Naive B cell (primary cell): ENCODE results near the gene ABCA13. TPM values are rescaled to one million over a fixed set of nuclear protein-coding genes. Genes with fewer than 3 reads are reported as not detected.

Experiments used
- ATAC-seq, 2 donors: fragments of 150-1000 bp; cut with Tn5 transposase; 2 replicates each; pipeline ENCODE4 v1.10.0; 2021; ENCODE audit warnings: low read depth in 2 of 2, mild to moderate bottlenecking in 2 of 2, moderate library complexity in 2 of 2
- DNase-seq: peaks from one replicate; pipeline ENCODE4 v3.0.0; 2022
- H3K27ac Mint-ChIP-seq, 6 donors: one replicate each; pipeline ENCODE4 v1.8.0; 2020 to 2022; ENCODE audit warnings: mild to moderate bottlenecking in 6 of 6, mixed read lengths in 6 of 6, moderate library complexity in 5 of 6, inconsistent platforms in 2 of 6
- H3K27me3 Mint-ChIP-seq, 3 donors: one replicate each; pipeline ENCODE4 v1.8.0; 2021 to 2022; ENCODE audit warnings: mixed read lengths in 3 of 3, mild to moderate bottlenecking in 1 of 3
- H3K36me3 Mint-ChIP-seq, 2 donors: one replicate each; pipeline ENCODE4 v1.8.0; 2020 to 2022; ENCODE audit warnings: mixed read lengths in 2 of 2, inconsistent platforms in 1 of 2, mild to moderate bottlenecking in 1 of 2
- H3K4me1 Mint-ChIP-seq, 3 donors: one replicate each; pipeline ENCODE4 v1.8.0; 2020 to 2022; ENCODE audit warnings: mixed read lengths in 3 of 3, inconsistent platforms in 1 of 3, mild to moderate bottlenecking in 1 of 3, moderate library complexity in 1 of 3
- H3K4me3 Mint-ChIP-seq, 8 donors: one replicate each; pipeline ENCODE4 v1.8.0; 2020 to 2022; ENCODE audit warnings: mild to moderate bottlenecking in 8 of 8, mixed read lengths in 8 of 8, moderate library complexity in 8 of 8, inconsistent platforms in 2 of 8
- H3K9me3 Mint-ChIP-seq, 7 donors: one replicate each; pipeline ENCODE4 v1.8.0; 2020 to 2022; ENCODE audit warnings: mixed read lengths in 7 of 7, mild to moderate bottlenecking in 5 of 7, inconsistent platforms in 2 of 7, moderate library complexity in 1 of 7
- polyA plus RNA-seq, 6 donors: library from polyadenylated mRNA; unstranded; fragments of 300-500 nt; fragmentation: Illumina TruSeq; gene quantifications; one replicate each; pipeline ENCODE4 v1.2.3, GENCODE V29; 2021; ENCODE audit warnings: low read depth in 6 of 6

The ABCA13 gene
- polyA plus RNA-seq, 6 donors from 2014 or later = not detected

DNA sequence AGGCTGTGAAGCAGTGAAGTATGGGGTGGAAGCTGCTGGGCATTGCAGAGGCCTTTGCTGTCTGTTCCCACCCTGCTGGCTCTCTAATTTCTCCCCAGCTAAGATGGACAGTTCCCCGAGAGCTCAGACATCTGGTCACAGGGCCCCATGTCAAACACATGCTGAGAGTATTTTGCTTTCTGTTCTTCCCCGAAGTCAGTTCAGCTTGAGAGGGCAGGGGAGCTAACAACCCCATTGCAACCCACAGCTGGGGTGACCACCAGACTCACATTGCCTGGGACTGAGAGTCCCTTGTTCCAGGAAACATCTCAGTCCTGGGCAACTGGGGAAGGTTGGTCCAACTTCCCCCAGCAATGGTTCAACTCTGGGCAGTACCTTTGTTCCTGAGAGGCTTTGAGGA lies 52.8 kb downstream of the ABCA13 start:
- H3K4me1 Mint-ChIP-seq = no peaks in the 10 kb centered on the region
- H3K36me3 Mint-ChIP-seq = no peaks in the 10 kb centered on the region
- no peak overlapping the region for H3K27ac Mint-ChIP-seq
- no peak overlapping the region for H3K4me3 Mint-ChIP-seq
- H3K27me3 Mint-ChIP-seq = peaks cover 0 to 7% (median 5%) of the 10 kb centered on the region in 3 donors
- DNase-seq (no peak), ATAC-seq (no peak)
- peaks cover 0 to 12% (median 4%) of the 10 kb centered on the region in 7 donors for H3K9me3 Mint-ChIP-seq

DNA sequence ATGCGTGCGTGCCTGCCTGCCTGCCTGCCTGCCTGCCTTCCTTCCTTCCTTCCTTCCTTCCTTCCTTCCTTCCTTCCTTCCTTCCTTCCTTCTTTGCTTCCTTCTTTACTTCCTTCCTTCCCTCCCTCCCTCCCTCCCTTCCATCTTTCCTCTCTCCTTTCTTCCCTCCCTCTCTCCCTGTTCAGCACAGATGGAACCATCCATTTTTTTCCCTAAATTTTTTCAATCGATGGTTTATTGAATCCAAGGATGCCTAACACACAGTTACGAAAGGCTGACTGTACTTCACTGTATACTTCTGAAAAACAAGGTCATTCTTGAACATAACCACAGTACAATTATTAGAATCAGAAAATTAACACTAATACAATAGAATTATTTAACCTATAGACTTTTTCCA lies 53.8 kb downstream of the ABCA13 start:
- peaks cover 0 to 5% (median 0%) of the 10 kb centered on the region in 3 donors for H3K27me3 Mint-ChIP-seq
- DNase-seq = no peak
- H3K4me3 Mint-ChIP-seq = no peak overlapping the region
- H3K36me3 Mint-ChIP-seq = no peaks in the 10 kb centered on the region
- no peaks in the 10 kb centered on the region for H3K4me1 Mint-ChIP-seq
- no peak overlapping the region for H3K27ac Mint-ChIP-seq
- ATAC-seq = no peak
- peaks cover 0 to 12% (median 4%) of the 10 kb centered on the region in 7 donors for H3K9me3 Mint-ChIP-seq

DNA sequence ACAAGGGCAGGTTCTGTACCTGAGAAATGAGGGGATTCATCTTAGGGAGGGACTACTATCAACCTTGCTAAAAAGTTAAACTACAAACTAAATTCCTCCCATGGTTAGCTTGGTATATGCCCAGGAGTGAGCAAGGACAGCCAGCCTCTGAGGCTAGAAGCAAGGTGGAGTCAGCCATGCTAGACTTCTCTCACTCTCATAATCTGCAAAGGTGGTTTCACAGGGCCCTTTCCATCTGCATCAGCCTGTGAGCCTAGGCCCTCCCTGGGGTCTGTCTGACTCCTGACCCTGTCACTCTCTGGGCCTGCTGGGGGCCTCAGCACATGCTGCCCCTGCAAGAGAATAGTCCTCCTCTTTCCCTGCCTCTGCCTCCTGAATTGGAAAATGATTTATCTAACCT lies 66.1 kb downstream of the ABCA13 start:
- no peak overlapping the region for H3K4me3 Mint-ChIP-seq
- DNase-seq = no peak
- ATAC-seq = no peak
- peaks cover 0 to 16% (median 7%) of the 10 kb centered on the region in 7 donors for H3K9me3 Mint-ChIP-seq
- H3K36me3 Mint-ChIP-seq = no peaks in the 10 kb centered on the region
- H3K27ac Mint-ChIP-seq = peak overlapping the region in 1 of 6 donors; percentile 23
- no peaks in the 10 kb centered on the region for H3K4me1 Mint-ChIP-seq
- H3K27me3 Mint-ChIP-seq = peaks cover 0 to 4% (median 0%) of the 10 kb centered on the region in 3 donors

DNA sequence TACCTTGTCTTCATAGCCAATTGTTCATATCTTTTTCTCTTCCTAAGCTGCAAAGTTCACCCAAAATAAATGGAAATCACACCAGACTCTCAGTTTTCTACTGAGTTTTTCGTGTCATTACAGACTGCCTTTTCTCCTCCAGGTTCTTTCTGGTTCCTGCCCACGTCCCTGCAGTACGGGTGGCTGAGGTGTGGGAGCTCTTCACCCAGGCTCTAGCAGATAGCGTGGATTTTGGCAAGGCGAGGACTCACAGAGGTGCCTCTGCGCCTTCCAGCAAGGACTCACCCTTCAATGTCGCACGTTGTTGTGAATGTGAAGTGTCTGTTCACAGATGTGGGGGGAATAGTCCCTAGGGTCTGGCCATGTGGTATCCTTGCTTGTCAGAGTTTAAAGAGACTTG lies 71.6 kb downstream of the ABCA13 start:
- no peak overlapping the region for H3K27ac Mint-ChIP-seq
- no peaks in the 10 kb centered on the region for H3K36me3 Mint-ChIP-seq
- ATAC-seq (no peak), DNase-seq (no peak)
- no peaks in the 10 kb centered on the region for H3K4me1 Mint-ChIP-seq
- H3K4me3 Mint-ChIP-seq = no peak overlapping the region
- peaks cover 0 to under 1% (median 0%) of the 10 kb centered on the region in 7 donors for H3K9me3 Mint-ChIP-seq
- peaks cover 0 to 8% (median 5%) of the 10 kb centered on the region in 3 donors for H3K27me3 Mint-ChIP-seq

DNA sequence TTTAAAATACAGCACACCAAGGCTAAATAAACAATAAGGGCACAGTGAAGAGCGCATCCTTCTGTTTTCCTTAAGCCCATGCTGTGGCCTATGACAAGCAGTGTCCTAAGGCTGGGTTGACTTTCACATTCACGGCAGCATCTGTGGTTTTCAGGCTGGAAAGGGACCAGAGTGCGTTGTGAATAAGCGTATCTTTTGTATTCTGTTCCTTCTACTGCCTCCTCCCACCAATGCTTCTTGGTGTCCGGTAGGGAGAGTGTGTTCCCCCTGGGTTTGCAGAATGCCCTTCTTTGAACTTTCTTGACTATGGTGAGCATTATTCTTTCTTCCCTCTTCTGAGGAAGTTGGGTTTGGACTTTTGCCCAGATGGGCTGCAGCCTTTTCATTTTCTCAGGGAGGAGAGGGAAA lies 73.6 kb downstream of the ABCA13 start:
- DNase-seq = no peak
- no peak overlapping the region for H3K27ac Mint-ChIP-seq

DNA sequence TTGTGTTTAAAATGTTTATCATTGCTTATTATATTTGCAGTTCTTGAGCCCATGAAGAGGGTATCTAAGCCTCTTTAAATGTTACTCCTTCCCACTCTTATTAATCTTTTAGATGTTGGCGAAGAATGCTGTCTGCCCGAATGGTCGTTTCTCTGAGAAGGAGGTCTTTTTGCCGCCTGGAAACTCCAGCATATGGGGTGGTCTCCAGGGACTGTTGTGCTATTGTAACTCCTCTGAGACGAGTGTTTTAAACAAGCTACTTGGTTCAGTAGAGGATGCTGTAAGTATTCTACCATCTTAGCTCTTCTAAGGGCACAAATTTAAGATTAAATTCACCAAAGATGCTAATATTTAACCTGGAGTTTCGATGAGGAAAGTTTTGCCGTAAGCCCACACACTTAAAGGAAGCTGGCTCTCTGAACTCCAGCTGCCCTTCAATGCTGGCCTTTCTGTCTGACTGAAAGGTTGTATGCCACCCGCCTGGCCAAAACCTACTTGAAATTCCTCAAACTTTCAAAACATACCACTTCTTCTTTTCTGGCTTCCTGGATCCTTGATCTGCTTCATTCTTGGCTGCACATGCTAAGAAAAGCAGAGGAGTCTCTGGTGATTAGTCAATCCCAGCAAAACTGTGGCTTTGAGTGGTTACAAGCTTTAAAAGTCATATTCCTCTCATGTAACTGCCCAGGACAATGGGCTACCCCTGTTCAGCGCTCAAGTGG lies 74.7 kb downstream of the ABCA13 start:
- DNase-seq (no peak), ATAC-seq (no peak)
- peaks cover 0 to 3% (median 0%) of the 10 kb centered on the region in 7 donors for H3K9me3 Mint-ChIP-seq
- H3K36me3 Mint-ChIP-seq = no peaks in the 10 kb centered on the region
- H3K27ac Mint-ChIP-seq = no peak overlapping the region
- H3K4me3 Mint-ChIP-seq = no peak overlapping the region
- H3K4me1 Mint-ChIP-seq = no peaks in the 10 kb centered on the region
- peaks cover 0 to 8% (median 5%) of the 10 kb centered on the region in 3 donors for H3K27me3 Mint-ChIP-seq

More for the DNA sequence above, 73.6 kb downstream of the ABCA13 start:
- no peak for ATAC-seq
- H3K36me3 Mint-ChIP-seq = no peaks in the 10 kb centered on the region
- H3K4me1 Mint-ChIP-seq = no peaks in the 10 kb centered on the region
- peaks cover 0 to 8% (median 5%) of the 10 kb centered on the region in 3 donors for H3K27me3 Mint-ChIP-seq
- peaks cover 0 to 3% (median 0%) of the 10 kb centered on the region in 7 donors for H3K9me3 Mint-ChIP-seq
- no peak overlapping the region for H3K4me3 Mint-ChIP-seq

DNA sequence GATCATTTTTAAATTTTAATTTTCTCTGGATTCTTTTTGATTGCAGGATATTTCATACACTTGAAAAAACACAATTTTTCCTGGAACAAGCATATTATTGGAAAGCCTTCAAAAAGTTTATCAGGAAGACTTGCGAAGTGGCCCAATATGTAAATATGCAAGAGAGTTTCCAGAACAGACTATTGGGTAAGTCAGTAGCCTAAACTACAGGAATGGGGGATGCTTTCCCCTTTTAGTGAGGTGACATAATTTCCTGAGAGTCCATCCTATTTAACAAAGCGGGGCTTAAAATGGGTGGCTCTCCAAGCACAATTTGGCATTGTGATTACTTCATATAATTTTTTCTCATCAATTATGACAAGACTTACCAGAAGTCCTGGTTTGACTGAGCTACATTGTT lies 77.9 kb downstream of the ABCA13 start:
- ATAC-seq = no peak
- no peak for DNase-seq
- Mint-ChIP-seq H3K36me3 (no peaks in the 10 kb centered on the region), H3K4me3 (no peak overlapping the region), H3K27me3 (peaks cover 0 to 5% (median 0%) of the 10 kb centered on the region in 3 donors), H3K27ac (no peak overlapping the region), H3K9me3 (peaks cover 0 to 5% (median 0%) of the 10 kb centered on the region in 7 donors), H3K4me1 (no peaks in the 10 kb centered on the region)

DNA sequence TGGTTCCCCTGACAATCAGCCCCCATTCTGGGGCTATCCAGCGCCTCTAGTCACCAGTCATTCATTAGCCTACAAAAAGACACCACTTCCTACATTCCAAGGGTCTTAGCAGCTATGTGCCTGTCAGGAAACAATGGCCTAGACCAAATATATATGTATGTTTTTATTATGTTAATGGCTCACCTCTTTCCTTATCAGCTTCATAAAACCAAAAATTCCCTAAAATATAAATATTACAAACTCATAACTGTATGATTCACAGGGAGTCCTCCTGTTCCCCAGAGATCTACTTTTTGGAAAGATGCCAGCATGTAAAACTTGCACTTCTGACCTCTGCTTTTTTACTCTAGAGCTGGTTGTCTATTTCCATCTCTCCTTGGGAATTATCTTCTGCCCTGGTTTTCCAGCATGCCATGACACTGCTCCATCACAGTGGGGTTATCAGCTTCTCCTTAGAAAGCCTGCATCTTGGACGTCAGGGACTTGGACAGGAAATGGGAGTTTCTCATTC lies 79.2 kb downstream of the ABCA13 start:
- Mint-ChIP-seq H3K27ac (no peak overlapping the region), H3K4me3 (no peak overlapping the region), H3K4me1 (no peaks in the 10 kb centered on the region), H3K9me3 (peaks cover 0 to 5% (median 0%) of the 10 kb centered on the region in 7 donors), H3K27me3 (peaks cover 0 to 5% (median 0%) of the 10 kb centered on the region in 3 donors), H3K36me3 (no peaks in the 10 kb centered on the region)
- ATAC-seq (no peak), DNase-seq (no peak)

DNA sequence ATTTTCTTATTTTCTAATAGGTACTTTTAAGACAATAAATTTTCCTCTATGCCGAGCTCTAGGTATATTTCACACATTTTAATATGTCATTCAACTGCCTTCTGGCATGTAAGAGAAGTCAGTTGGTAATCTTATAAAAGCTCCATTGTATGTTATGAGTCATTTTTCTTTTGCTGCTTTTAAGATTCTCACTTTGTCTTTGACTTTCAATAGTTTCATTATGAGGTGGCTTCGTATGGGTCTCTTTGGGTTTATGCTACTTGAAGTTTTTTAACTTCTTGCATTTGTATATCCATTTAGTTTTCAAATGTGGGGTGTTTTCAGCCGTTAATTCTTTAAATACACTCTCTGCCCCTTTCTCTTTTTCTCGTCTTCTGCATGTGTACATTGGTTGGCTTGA lies 80.5 kb downstream of the ABCA13 start:
- Mint-ChIP-seq H3K27ac (no peak overlapping the region), H3K4me3 (no peak overlapping the region)
- ATAC-seq = no peak

DNA sequence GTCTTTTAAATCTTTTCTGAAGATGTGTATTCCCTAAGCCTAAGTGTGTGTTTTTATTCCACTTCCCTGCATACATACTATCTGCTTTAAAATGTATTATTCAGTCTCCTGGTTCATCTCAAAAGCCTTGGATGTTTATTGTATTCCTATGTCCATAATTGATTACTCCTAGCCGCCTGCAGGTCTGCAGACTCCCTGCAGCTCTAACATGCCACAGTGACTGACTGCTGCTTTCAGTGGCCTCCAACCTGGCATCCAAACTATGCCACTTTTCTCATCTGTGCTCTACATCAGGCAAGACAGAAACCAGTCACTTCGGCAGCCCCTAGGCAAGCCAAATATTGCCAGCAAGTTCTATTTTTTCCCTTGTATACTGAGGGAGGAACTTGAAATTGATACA lies 81.7 kb downstream of the ABCA13 start:
- peaks cover 0 to 8% (median 5%) of the 10 kb centered on the region in 7 donors for H3K9me3 Mint-ChIP-seq
- H3K36me3 Mint-ChIP-seq = no peaks in the 10 kb centered on the region
- H3K4me1 Mint-ChIP-seq = no peaks in the 10 kb centered on the region
- DNase-seq = no peak
- no peak overlapping the region for H3K4me3 Mint-ChIP-seq
- no peaks in the 10 kb centered on the region for H3K27me3 Mint-ChIP-seq
- ATAC-seq = no peak
- H3K27ac Mint-ChIP-seq = no peak overlapping the region

More for the DNA sequence above, 80.5 kb downstream of the ABCA13 start:
- peaks cover 0 to 5% (median 0%) of the 10 kb centered on the region in 3 donors for H3K27me3 Mint-ChIP-seq
- H3K4me1 Mint-ChIP-seq = no peaks in the 10 kb centered on the region
- no peak for DNase-seq
- peaks cover 0 to 8% (median 2%) of the 10 kb centered on the region in 7 donors for H3K9me3 Mint-ChIP-seq
- no peaks in the 10 kb centered on the region for H3K36me3 Mint-ChIP-seq

DNA sequence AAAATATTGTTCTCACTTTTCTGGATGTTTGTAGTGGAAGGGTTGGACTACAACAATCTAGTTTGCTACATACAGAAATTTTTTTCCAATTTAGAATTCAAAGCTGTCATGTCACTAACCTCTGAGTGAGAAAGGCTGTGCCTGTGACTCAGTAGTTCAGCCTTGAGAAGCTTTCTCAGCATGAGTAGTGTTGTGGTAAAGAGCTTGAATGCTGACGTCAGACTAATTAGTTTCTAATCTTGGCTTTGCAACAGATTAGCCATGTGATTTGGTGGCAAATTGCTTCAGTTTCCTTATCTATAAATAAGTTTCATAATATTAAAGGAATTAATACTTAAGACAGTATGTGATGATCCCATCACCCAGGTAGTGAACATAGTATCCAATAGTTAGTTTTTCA lies 83.8 kb downstream of the ABCA13 start:
- H3K27ac Mint-ChIP-seq = no peak overlapping the region
- no peak overlapping the region for H3K4me3 Mint-ChIP-seq
- no peaks in the 10 kb centered on the region for H3K36me3 Mint-ChIP-seq
- no peak for DNase-seq
- ATAC-seq = no peak
- H3K4me1 Mint-ChIP-seq = no peaks in the 10 kb centered on the region
- H3K27me3 Mint-ChIP-seq = no peaks in the 10 kb centered on the region
- H3K9me3 Mint-ChIP-seq = peaks cover 0 to 8% (median 5%) of the 10 kb centered on the region in 7 donors

DNA sequence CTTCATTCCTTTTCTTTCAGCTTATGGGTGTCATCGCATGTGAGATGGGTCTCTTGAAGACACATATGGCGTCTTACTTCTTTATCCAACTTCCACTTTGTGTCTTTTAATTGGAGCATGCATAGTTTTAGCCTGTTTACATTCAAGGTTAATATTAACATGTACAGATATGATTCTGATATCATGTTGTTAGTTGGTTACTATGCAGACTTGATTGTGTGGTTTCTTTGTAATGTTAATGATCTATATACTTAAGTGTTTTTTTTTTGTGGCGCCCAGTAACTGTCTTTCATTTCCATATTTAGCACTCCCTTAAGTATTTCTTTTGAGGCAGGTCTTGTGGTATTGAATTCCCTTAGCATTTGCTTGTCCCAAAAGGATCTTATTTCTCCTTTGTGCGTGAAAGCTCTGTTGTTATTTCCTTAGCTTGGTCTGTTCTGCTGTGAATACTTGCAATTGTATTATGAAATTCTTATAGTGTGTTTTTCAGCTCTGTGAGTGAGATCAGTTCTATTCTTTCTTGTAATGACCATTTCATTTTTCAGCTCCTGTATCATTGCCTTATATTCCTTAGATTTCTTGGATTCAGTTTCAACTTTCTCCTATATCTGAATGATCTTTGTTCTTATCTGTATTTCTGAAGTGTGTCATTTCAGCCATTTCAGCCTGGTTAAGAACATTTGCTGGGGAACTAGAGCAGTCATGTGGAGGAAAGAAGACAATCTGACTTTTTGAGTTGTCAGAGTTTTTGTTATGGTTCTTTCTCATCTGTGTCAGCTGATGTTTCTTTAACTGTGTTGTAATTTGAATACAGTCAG lies 88.4 kb downstream of the ABCA13 start:
- Mint-ChIP-seq H3K36me3 (no peaks in the 10 kb centered on the region), H3K9me3 (peaks cover 0 to 9% (median 0%) of the 10 kb centered on the region in 7 donors), H3K27me3 (no peaks in the 10 kb centered on the region), H3K27ac (no peak overlapping the region), H3K4me1 (no peaks in the 10 kb centered on the region), H3K4me3 (no peak overlapping the region)
- no peak for DNase-seq
- ATAC-seq = no peak

DNA sequence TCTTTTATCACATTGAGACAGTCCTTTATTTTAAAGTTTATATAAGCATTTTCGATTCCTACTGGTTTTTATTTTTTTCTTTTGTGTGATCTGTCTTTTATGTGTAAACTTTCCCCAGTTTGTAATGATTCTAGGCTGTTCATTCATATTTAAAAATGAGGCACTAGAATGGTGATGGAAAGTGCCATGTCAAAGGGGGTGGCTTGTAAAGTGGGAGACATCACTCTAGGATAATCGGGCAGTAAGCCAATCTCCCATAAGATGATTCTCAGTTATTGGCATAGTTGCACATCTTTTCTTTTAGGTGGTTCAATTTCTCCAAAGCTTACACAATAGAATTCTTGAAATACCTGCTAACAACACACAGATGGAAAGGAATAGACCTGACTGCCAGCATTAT lies 90.4 kb downstream of the ABCA13 start:
- no peaks in the 10 kb centered on the region for H3K27me3 Mint-ChIP-seq
- H3K36me3 Mint-ChIP-seq = no peaks in the 10 kb centered on the region
- H3K4me3 Mint-ChIP-seq = no peak overlapping the region
- no peak overlapping the region for H3K27ac Mint-ChIP-seq
- no peak for DNase-seq
- H3K4me1 Mint-ChIP-seq = no peaks in the 10 kb centered on the region
- H3K9me3 Mint-ChIP-seq = peaks cover 0 to 8% (median 0%) of the 10 kb centered on the region in 7 donors
- no peak for ATAC-seq
